ENCODE data around the gene TRMT11.

GRCh38 chr6:125944434-125944816, 41.9 kb upstream of the TRMT11 start:
- TF ChIP-seq CTCF (IDR thresholded peaks at IDR 0.05) (no peak), POLR2A (IDR thresholded peaks at IDR 0.05) (no peak)
